Common myeloid progenitor, CD34-positive (primary cell): ENCODE measurements around the gene TRIM9.

Source experiments
- CTCF ChIA-PET: fragments of 350-600 bp; sonication (Branson Sonifier 250); formaldehyde crosslinking; loops from one replicate; lab custom pipeline; 2021; ENCODE audit warnings: antibody characterized with exemption; lab: Charles Lee
- POLR2A ChIA-PET: fragments of 350-600 bp; sonication (Branson Sonifier 250); formaldehyde crosslinking; loops from one replicate; lab custom pipeline; 2021; ENCODE audit warnings: antibody characterized with exemption; lab: Charles Lee
- DNase-seq, 3 donors: peaks; one replicate each; pipeline versions ENCODE4 v3.0.0 to v3.0.0-alpha.2; 2013
- H3K27ac ChIP-seq, 2 experiments: 1 replicate in 1 of 2; 2 replicates in 1 of 2; pipeline ENCODE4 v1.7.0; 2013; ENCODE audit warnings: inconsistent platforms in 2 of 2, low read length in 2 of 2, mild to moderate bottlenecking in 2 of 2, low read depth in 1 of 2, moderate library complexity in 1 of 2; ENCODE audit not compliant: severe bottlenecking in 2 of 2, insufficient read depth in 1 of 2, poor library complexity in 1 of 2
- H3K27me3 ChIP-seq, 5 experiments: replicated peaks in 2 of 5; 1 replicate in 3 of 5; 2 replicates in 2 of 5; pipeline versions ENCODE4 v1.6.1 to v1.7.0; 2013; ENCODE audit warnings: low read length in 4 of 5, mild to moderate bottlenecking in 2 of 5, moderate library complexity in 2 of 5, inconsistent platforms in 1 of 5; ENCODE audit not compliant: insufficient read depth in 5 of 5, control insufficient read depth in 4 of 5
- H3K36me3 ChIP-seq, 4 experiments: 1 replicate in 2 of 4; 2 replicates in 2 of 4; pipeline versions ENCODE4 v1.6.1 to v1.7.0; 2013; ENCODE audit warnings: low read length in 3 of 4, control low read depth in 1 of 4, mild to moderate bottlenecking in 1 of 4; ENCODE audit not compliant: control insufficient read depth in 4 of 4, insufficient read depth in 4 of 4
- H3K4me1 ChIP-seq, 4 experiments: 1 replicate in 3 of 4; 2 replicates in 1 of 4; pipeline versions ENCODE4 v1.6.1 to v1.7.1; 2013; ENCODE audit warnings: low read length in 3 of 4, mild to moderate bottlenecking in 3 of 4, control low read depth in 1 of 4, inconsistent platforms in 1 of 4, moderate library complexity in 1 of 4; ENCODE audit not compliant: control insufficient read depth in 4 of 4, insufficient read depth in 4 of 4; ENCODE audit errors: control extremely low read depth in 1 of 4
- H3K4me3 ChIP-seq, 7 experiments: 1 replicate in 4 of 7; 2 replicates in 3 of 7; pipeline versions ENCODE4 v1.5.1 to v1.7.0; 2013; ENCODE audit warnings: mild to moderate bottlenecking in 7 of 7, low read length in 6 of 7, moderate library complexity in 6 of 7, inconsistent platforms in 2 of 7, low read depth in 2 of 7, control low read depth in 1 of 7; ENCODE audit not compliant: insufficient read depth in 4 of 7, control insufficient read depth in 1 of 7; ENCODE audit errors: extremely low read depth in 1 of 7
- H3K9me3 ChIP-seq, 5 experiments: 1 replicate in 4 of 5; 2 replicates in 1 of 5; pipeline versions ENCODE4 v1.6.1 to v1.7.1; 2013; ENCODE audit warnings: low read length in 4 of 5, mild to moderate bottlenecking in 2 of 5, inconsistent platforms in 1 of 5, low read depth in 1 of 5, moderate library complexity in 1 of 5; ENCODE audit not compliant: control insufficient read depth in 4 of 5, insufficient read depth in 2 of 5; ENCODE audit errors: control extremely low read depth in 1 of 5
- WGBS: methylation state at CpG from one replicate; pipeline ENCODE4 v1.1.5; 2013; ENCODE audit not compliant: insufficient coverage; 5-methylcytosine and 5-hydroxymethylcytosine counted together

The TRIM9 gene

GRCh38 chr14:50936882-50937281 lies 158.0 kb downstream of the TRIM9 start:
- CTCF ChIA-PET: interaction anchor here (0.9 to 1.1 kb wide), 2 partner anchors 9 to 11 kb away, joined by 3 to 4 read pairs; no protein-coding TSS in a partner anchor
- Histone ChIP-seq H3K4me1 (peaks cover 14 to 37% (median 21%) of the 10 kb centered on the region in 4 experiments), H3K4me3 (peak overlapping the region in 1 of 7 experiments; percentile 35), H3K36me3 (peaks cover 4 to 56% (median 28%) of the 10 kb centered on the region in 4 experiments), H3K9me3 (no peaks in the 10 kb centered on the region), H3K27ac (no peak overlapping the region), H3K27me3 (no peaks in the 10 kb centered on the region)
- WGBS: no CpG with 5 or more reads among the region's 2 CpGs
- POLR2A ChIA-PET: no interaction called here
- no peak for DNase-seq

DNA sequence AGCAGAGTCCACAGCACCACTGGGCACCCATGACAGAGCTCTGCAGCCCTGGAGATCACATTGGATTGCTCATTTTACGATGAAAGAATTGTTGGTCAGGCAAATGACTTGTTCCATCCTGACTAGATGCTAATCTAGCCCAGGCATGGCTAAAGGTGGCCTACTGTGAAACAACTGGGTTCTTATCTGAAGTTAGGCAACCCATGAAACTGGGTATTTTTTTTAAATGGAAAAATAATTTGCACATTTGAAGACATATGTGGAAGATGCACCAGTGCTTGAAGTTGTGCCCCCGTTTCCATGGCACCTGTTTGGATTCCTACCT lies 158.9 kb downstream of the TRIM9 start:
- no peak overlapping the region for H3K4me3 ChIP-seq
- H3K27ac ChIP-seq: no peak overlapping the region
- POLR2A ChIA-PET: no interaction called here
- peaks cover 4 to 56% (median 30%) of the 10 kb centered on the region in 4 experiments for H3K36me3 ChIP-seq
- peaks cover 11 to 32% (median 21%) of the 10 kb centered on the region in 4 experiments for H3K4me1 ChIP-seq
- H3K27me3 ChIP-seq: no peaks in the 10 kb centered on the region
- H3K9me3 ChIP-seq: no peaks in the 10 kb centered on the region
- no peak for DNase-seq
- CTCF ChIA-PET: interaction anchor here (1.8 kb wide), 1 partner anchor 38 kb away, joined by 3 read pairs; no protein-coding TSS in a partner anchor
- 100% methylated on average over 1 of the region's 2 CpGs for WGBS

GRCh38 chr14:50935126-50936015 lies 159.5 kb downstream of the TRIM9 start:
- H3K4me1 ChIP-seq: peaks cover 11 to 30% (median 21%) of the 10 kb centered on the region in 4 experiments
- H3K9me3 ChIP-seq: no peaks in the 10 kb centered on the region
- no peaks in the 10 kb centered on the region for H3K27me3 ChIP-seq
- WGBS: 94% methylated on average over 3 of the region's 5 CpGs
- H3K27ac ChIP-seq: no peak overlapping the region
- DNase-seq: no peak
- no peak overlapping the region for H3K4me3 ChIP-seq
- CTCF ChIA-PET: interaction anchor here (0.7 to 1.8 kb wide), 2 partner anchors 13 to 38 kb away, joined by 3 read pairs; no protein-coding TSS in a partner anchor
- POLR2A ChIA-PET: no interaction called here
- peaks cover 6 to 58% (median 31%) of the 10 kb centered on the region in 4 experiments for H3K36me3 ChIP-seq

DNA sequence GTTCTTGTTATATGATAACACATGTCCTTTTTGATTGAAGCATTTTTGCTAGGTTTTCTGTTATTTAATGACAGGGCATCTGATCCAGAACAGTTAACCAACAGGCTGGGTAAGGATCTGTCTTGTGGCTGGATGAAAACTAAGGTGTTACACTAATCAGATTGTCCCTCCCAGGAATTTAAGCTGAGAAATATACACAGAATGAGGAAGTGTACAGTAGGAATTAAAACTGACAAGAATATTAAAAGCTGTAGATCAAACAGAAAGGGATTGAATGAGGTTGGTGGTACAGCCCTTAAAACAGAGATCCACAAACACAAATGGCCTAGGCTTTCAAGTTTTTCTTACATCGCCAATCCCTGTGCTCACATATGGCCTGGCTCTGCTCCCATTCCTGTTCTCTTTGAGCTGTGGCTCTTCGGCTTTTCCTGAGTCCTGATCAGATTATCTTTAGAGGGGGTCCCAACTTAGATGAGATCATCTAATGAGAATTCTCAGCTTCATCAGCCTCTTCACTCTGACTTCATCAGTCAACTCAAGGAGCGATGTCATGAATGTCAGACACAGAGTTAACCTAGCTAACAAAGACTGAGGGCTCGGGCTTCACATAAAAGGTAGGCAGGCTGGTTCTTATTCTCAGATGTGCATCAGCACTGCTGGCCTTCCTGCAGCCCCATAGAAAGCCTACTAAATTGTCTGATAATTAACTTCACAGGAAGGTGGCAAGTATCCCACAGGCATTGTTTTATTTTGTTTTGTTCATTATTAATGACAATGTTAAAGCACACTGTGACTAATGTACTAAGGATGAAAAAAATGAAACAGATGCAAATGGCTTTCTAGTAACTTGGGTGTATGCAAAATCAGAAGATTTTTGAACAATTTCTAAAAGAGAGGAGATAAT lies 162.1 kb downstream of the TRIM9 start:
- CTCF ChIA-PET: interaction anchor here (1.0 kb wide), 1 partner anchor 32 kb away, joined by 3 read pairs; no protein-coding TSS in a partner anchor

GRCh38 chr14:50932156-50932555 lies 162.7 kb downstream of the TRIM9 start:
- no peak overlapping the region for H3K4me3 ChIP-seq
- H3K36me3 ChIP-seq: peaks cover 7 to 58% (median 34%) of the 10 kb centered on the region in 4 experiments
- no peak for DNase-seq
- no peaks in the 10 kb centered on the region for H3K27me3 ChIP-seq
- H3K4me1 ChIP-seq: peaks cover 25 to 48% (median 31%) of the 10 kb centered on the region in 4 experiments
- CTCF ChIA-PET: interaction anchor here (1.0 kb wide), 1 partner anchor 32 kb away, joined by 3 read pairs; no protein-coding TSS in a partner anchor
- POLR2A ChIA-PET: no interaction called here
- peak overlapping the region in 1 of 2 experiments; percentile 32 for H3K27ac ChIP-seq
- no CpG with 5 or more reads among the region's 1 CpG for WGBS
- H3K9me3 ChIP-seq: no peaks in the 10 kb centered on the region

More for the DNA sequence above, 162.1 kb downstream of the TRIM9 start:
- POLR2A ChIA-PET: no interaction called here
- 98% methylated on average over 4 of the region's 4 CpGs for WGBS
- H3K4me3 ChIP-seq: no peak overlapping the region
- H3K4me1 ChIP-seq: peaks cover 21 to 48% (median 32%) of the 10 kb centered on the region in 4 experiments
- H3K27ac ChIP-seq: peak overlapping the region in 1 of 2 experiments; percentile 32
- H3K9me3 ChIP-seq: no peaks in the 10 kb centered on the region
- peaks cover 7 to 58% (median 34%) of the 10 kb centered on the region in 4 experiments for H3K36me3 ChIP-seq
- DNase-seq: peak in 1 of 3 donors; percentile 26
- H3K27me3 ChIP-seq: no peaks in the 10 kb centered on the region

DNA sequence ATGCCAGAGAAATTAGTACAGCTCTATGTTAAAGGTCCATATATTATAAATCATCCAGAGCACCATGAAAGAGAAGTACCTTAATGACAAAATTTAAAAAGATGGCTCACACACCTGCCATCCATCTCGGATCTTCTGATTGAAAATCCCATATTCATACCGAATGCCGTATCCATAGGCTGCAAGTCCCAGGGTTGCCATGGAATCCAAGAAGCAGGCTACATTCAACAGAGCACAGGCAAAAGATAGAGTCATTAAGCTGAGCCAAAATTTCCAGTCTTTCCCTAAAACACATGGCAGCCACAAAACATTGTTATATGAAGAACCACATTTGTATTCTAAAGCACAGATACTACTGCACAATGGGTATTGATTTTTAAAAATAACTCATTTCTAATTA lies 163.3 kb downstream of the TRIM9 start:
- WGBS: 96% methylated on average over 3 of the region's 3 CpGs
- H3K27me3 ChIP-seq: no peaks in the 10 kb centered on the region
- H3K4me1 ChIP-seq: peaks cover 30 to 48% (median 33%) of the 10 kb centered on the region in 4 experiments
- H3K36me3 ChIP-seq: peaks cover 7 to 54% (median 33%) of the 10 kb centered on the region in 4 experiments
- POLR2A ChIA-PET: no interaction called here
- no peaks in the 10 kb centered on the region for H3K9me3 ChIP-seq
- H3K4me3 ChIP-seq: no peak overlapping the region
- CTCF ChIA-PET: no interaction called here
- DNase-seq: no peak
- H3K27ac ChIP-seq: no peak overlapping the region
